Thyroid gland (tissue), 4 donors: ENCODE measurements around the gene SLC6A9.

Source experiments
- POLR2A ChIP-seq, 2 donors: fragments of 450-650 bp; IDR thresholded peaks; one replicate each; pipeline ENCODE4 v1.6.1; 2017; ENCODE audit warnings: antibody characterized with exemption in 2 of 2, mild to moderate bottlenecking in 2 of 2, moderate library complexity in 1 of 2
- TF ChIP-seq, protein P1 (sequence below), 6 experiments: fragments of 200-600 bp in 3 of 6; fragments of 450-650 bp in 3 of 6; sonication (generic) in 3 of 6; IDR thresholded peaks; one replicate each; pipeline ENCODE4 v1.5.1; 2016 to 2019; ENCODE audit warnings: antibody characterized with exemption in 6 of 6, mild to moderate bottlenecking in 2 of 6, inconsistent platforms in 1 of 6, moderate library complexity in 1 of 6

DNA sequence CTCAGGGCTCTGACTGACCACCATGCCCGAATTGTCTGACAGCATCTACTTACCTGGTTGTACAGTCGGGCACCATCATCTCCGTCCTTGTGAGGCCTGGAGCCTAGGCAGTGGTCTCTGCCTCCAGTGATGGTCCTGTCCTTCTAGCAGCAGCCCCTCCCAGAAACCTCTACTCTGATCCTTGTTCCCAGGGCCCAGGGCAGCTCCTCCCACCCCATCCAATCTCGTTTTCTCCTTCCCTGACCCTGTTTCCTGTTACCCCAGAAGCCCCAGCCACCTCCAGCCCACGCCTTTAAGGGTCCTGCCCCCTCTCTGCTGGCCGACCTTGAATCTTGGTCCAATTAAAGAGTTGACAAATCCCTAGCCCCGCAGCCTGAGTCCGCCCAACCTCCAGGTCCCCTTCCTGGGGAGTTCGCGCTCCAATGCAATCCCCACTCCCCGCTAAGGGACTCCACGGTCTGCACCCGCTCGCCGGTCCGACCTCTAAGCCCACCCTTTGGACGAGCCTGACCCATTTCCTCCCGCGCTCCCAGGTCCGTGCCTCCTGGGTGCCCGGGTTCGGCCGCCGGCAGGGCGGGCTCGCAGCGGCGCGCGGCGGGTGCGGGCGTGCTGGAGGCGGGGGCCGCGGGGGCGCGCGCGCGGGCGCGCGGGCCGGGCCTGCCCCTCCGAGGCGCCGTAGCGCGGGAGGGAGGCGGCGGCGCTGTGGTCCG, 52.6 kb downstream of the SLC6A9 start, which contains the start of gene B4GALT2:
- TF ChIP-seq, protein P1, sequence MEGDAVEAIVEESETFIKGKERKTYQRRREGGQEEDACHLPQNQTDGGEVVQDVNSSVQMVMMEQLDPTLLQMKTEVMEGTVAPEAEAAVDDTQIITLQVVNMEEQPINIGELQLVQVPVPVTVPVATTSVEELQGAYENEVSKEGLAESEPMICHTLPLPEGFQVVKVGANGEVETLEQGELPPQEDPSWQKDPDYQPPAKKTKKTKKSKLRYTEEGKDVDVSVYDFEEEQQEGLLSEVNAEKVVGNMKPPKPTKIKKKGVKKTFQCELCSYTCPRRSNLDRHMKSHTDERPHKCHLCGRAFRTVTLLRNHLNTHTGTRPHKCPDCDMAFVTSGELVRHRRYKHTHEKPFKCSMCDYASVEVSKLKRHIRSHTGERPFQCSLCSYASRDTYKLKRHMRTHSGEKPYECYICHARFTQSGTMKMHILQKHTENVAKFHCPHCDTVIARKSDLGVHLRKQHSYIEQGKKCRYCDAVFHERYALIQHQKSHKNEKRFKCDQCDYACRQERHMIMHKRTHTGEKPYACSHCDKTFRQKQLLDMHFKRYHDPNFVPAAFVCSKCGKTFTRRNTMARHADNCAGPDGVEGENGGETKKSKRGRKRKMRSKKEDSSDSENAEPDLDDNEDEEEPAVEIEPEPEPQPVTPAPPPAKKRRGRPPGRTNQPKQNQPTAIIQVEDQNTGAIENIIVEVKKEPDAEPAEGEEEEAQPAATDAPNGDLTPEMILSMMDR (IDR thresholded peaks at IDR 0.05): no peak
- TF ChIP-seq POLR2A (IDR thresholded peaks at IDR 0.05): no peak
